ENCODE results near the gene SFTPA1. TPM values are rescaled to one million over a fixed set of nuclear protein-coding genes. Genes with fewer than 3 reads are reported as not detected.
"Not testable (repeated sequence)": the region's sequence is repeated elsewhere in the genome, so short reads cannot be mapped to it uniquely, and the experiment has no call there.

Gene SFTPA1
- total and polyA plus RNA-seq, 2 experiments from 2014 or later: not detected

GRCh38 chr10:79628083-79628482 lies 17.3 kb downstream of the SFTPA1 start:
- Histone ChIP-seq H3K27me3 (no peaks in the 10 kb centered on the region), H3K9me3 (ENCODE audit: low read depth) (no peaks in the 10 kb centered on the region), H3K79me2 (no peaks in the 10 kb centered on the region), H3K4me2 (no peak overlapping the region), H3K27ac (no peak overlapping the region), H3K9me2 (replicated peaks; ENCODE audit: insufficient read depth) (no peaks in the 10 kb centered on the region), H3K4me3 (no peak overlapping the region), H4K20me1 (ENCODE audit: insufficient read depth, poor library complexity, severe bottlenecking) (no peaks in the 10 kb centered on the region), H2AFZ (no peak overlapping the region), H3K36me3 (replicated peaks; ENCODE audit: insufficient read depth, low read depth) (no peaks in the 10 kb centered on the region), H3K4me1 (ENCODE audit: insufficient read depth) (no peaks in the 10 kb centered on the region)
- 85% methylated on average over 4 of the region's 4 CpGs for WGBS (ENCODE audit: low lambda C conversion rate, missing lambda C conversion rate)
- DNase-seq (ENCODE audit: low spot score): no peak
- TF ChIP-seq EZH2phosphoT487 (IDR thresholded peaks at IDR 0.05; ENCODE audit: low read depth, severe bottlenecking, unreplicated experiment) (no peak), EZH2 (IDR thresholded peaks at IDR 0.05; ENCODE audit: borderline replicate concordance) (no peak), CTCF (IDR thresholded peaks at IDR 0.05; ENCODE audit: poor library complexity) (no peak)

GRCh38 chr10:79628988-79629954 lies 18.5 kb downstream of the SFTPA1 start:
- Histone ChIP-seq H3K27me3 (no peaks in the 10 kb centered on the region), H3K27ac (no peak overlapping the region), H3K4me1 (ENCODE audit: insufficient read depth) (no peaks in the 10 kb centered on the region), H3K4me3 (no peak overlapping the region), H2AFZ (no peak overlapping the region), H3K9me2 (replicated peaks; ENCODE audit: insufficient read depth) (no peaks in the 10 kb centered on the region), H3K4me2 (no peak overlapping the region), H3K79me2 (no peaks in the 10 kb centered on the region), H4K20me1 (ENCODE audit: insufficient read depth, poor library complexity, severe bottlenecking) (no peaks in the 10 kb centered on the region), H3K36me3 (replicated peaks; ENCODE audit: insufficient read depth, low read depth) (no peaks in the 10 kb centered on the region), H3K9me3 (ENCODE audit: low read depth) (no peaks in the 10 kb centered on the region)
- WGBS (ENCODE audit: low lambda C conversion rate, missing lambda C conversion rate): 92% methylated on average over 9 of the region's 9 CpGs
- no peak for DNase-seq (ENCODE audit: low spot score)
- TF ChIP-seq EZH2 (IDR thresholded peaks at IDR 0.05; ENCODE audit: borderline replicate concordance): no peak
- no peak for TF ChIP-seq CTCF (IDR thresholded peaks at IDR 0.05; ENCODE audit: poor library complexity)
- TF ChIP-seq EZH2phosphoT487 (IDR thresholded peaks at IDR 0.05; ENCODE audit: low read depth, severe bottlenecking, unreplicated experiment): no peak

- Histone ChIP-seq H3K27ac (no peak overlapping the region), H3K9me2 (replicated peaks; ENCODE audit: insufficient read depth) (no peaks in the 10 kb centered on the region), H3K4me3 (no peak overlapping the region), H3K9me3 (ENCODE audit: low read depth) (no peaks in the 10 kb centered on the region), H3K79me2 (no peaks in the 10 kb centered on the region), H4K20me1 (ENCODE audit: insufficient read depth, poor library complexity, severe bottlenecking) (no peaks in the 10 kb centered on the region), H2AFZ (no peak overlapping the region), H3K36me3 (replicated peaks; ENCODE audit: insufficient read depth, low read depth) (no peaks in the 10 kb centered on the region), H3K27me3 (no peaks in the 10 kb centered on the region), H3K4me1 (ENCODE audit: insufficient read depth) (no peaks in the 10 kb centered on the region), H3K4me2 (no peak overlapping the region)
- WGBS (ENCODE audit: low lambda C conversion rate, missing lambda C conversion rate): 74% methylated on average over 5 of the region's 5 CpGs
- no peak for TF ChIP-seq EZH2phosphoT487 (IDR thresholded peaks at IDR 0.05; ENCODE audit: low read depth, severe bottlenecking, unreplicated experiment)
- no peak for TF ChIP-seq EZH2 (IDR thresholded peaks at IDR 0.05; ENCODE audit: borderline replicate concordance)
- DNase-seq (ENCODE audit: low spot score): no peak
Observed at GRCh38 chr10:79629955-79630327, 19.2 kb downstream of the SFTPA1 start.

GRCh38 chr10:79636654-79637199 lies 26.0 kb downstream of the SFTPA1 start:
- H3K4me2 ChIP-seq; H3K27me3 ChIP-seq; H2AFZ ChIP-seq; H3K27ac ChIP-seq; H4K20me1 ChIP-seq (ENCODE audit: insufficient read depth, poor library complexity, severe bottlenecking); H3K36me3 ChIP-seq (replicated peaks; ENCODE audit: insufficient read depth, low read depth); H3K9me2 ChIP-seq (replicated peaks; ENCODE audit: insufficient read depth); H3K9me3 ChIP-seq (ENCODE audit: low read depth); H3K79me2 ChIP-seq; DNase-seq (ENCODE audit: low spot score); H3K4me1 ChIP-seq (ENCODE audit: insufficient read depth); H3K4me3 ChIP-seq: not testable (repeated sequence)
- WGBS (ENCODE audit: low lambda C conversion rate, missing lambda C conversion rate): 61% methylated on average over 2 of the region's 2 CpGs
